PC-9 (cell line): ENCODE data around the gene NIT2. TPM values are rescaled to one million over a fixed set of nuclear protein-coding genes. Genes with fewer than 3 reads are reported as not detected.
A peak's percentile ranks its signal among the peaks of the same experiment; 100 is the strongest.

Experiments used
- BruUV-seq: library from RNA; stranded (reverse); fragments of 400-500 nt; replicated peaks from 2 replicates; lab custom pipeline; 2021; lab: Mats Ljungman, UMichigan
- CTCF ChIA-PET: fragments of 300-600 bp; sonication (Branson Sonifier 250); formaldehyde crosslinking; loops from one replicate; lab custom pipeline; 2022; ENCODE audit warnings: antibody characterized with exemption; lab: Charles Lee
- POLR2A ChIA-PET: fragments of 300-600 bp; sonication (Branson Sonifier 250); formaldehyde crosslinking; loops from one replicate; lab custom pipeline; 2022; ENCODE audit warnings: antibody characterized with exemption; ENCODE audit not compliant: unreplicated experiment; lab: Charles Lee
- DNase-seq, 2 experiments: peaks; one replicate each; pipeline versions ENCODE4 v3.0.0 to v3.0.0-alpha.2; 2015 to 2022; ENCODE audit warnings: mixed read lengths in 1 of 2
- H2AFZ ChIP-seq: fragments of 200-600 bp; sonication (generic); 2 replicates; pipeline ENCODE4 v1.8.1; 2017; ENCODE audit warnings: antibody characterized with exemption
- H3F3A ChIP-seq: fragments of 200-600 bp; sonication (generic); 2 replicates; pipeline ENCODE4 v1.8.1; 2017; ENCODE audit warnings: antibody characterized with exemption, mild to moderate bottlenecking, low read depth; ENCODE audit not compliant: insufficient read depth
- H3K27ac ChIP-seq: fragments of 200-600 bp; sonication (generic); 2 replicates; pipeline ENCODE4 v1.6.1; 2016; ENCODE audit warnings: mixed run types
- H3K27me3 ChIP-seq: fragments of 200-600 bp; sonication (generic); 2 replicates; pipeline ENCODE4 v1.6.1; 2016; ENCODE audit warnings: low read depth, mixed run types; ENCODE audit not compliant: insufficient read depth
- H3K36me3 ChIP-seq: fragments of 200-600 bp; sonication (generic); 2 replicates; pipeline ENCODE4 v1.6.1; 2016; ENCODE audit warnings: low read depth, mixed run types
- H3K4me1 ChIP-seq: fragments of 200-600 bp; sonication (generic); replicated peaks from 2 replicates; pipeline ENCODE4 v1.6.1; 2016; ENCODE audit warnings: mixed run types; ENCODE audit not compliant: insufficient read depth
- H3K4me2 ChIP-seq: fragments of 200-600 bp; sonication (generic); 2 replicates; pipeline ENCODE4 v1.6.1; 2017; ENCODE audit warnings: mixed run types
- H3K4me3 ChIP-seq: fragments of 200-600 bp; sonication (generic); 2 replicates; pipeline ENCODE4 v1.6.1; 2016; ENCODE audit warnings: mixed run types
- H3K79me2 ChIP-seq: fragments of 200-600 bp; sonication (generic); 2 replicates; pipeline ENCODE4 v1.6.1; 2017; ENCODE audit warnings: low read depth, mixed run types
- H3K9me2 ChIP-seq: fragments of 200-600 bp; sonication (generic); 2 replicates; pipeline ENCODE4 v1.8.1; 2017; ENCODE audit warnings: mild to moderate bottlenecking; ENCODE audit not compliant: insufficient read depth
- H3K9me3 ChIP-seq: fragments of 200-600 bp; sonication (generic); 2 replicates; pipeline ENCODE4 v1.8.1; 2016; ENCODE audit warnings: low read depth; ENCODE audit not compliant: insufficient read depth
- H4K20me1 ChIP-seq: fragments of 200-600 bp; sonication (generic); 2 replicates; pipeline ENCODE4 v1.8.1; 2017; ENCODE audit not compliant: insufficient read depth
- CTCF ChIP-seq: fragments of 200-600 bp; sonication (generic); conservative IDR thresholded peaks from 2 replicates; pipeline ENCODE4 v1.6.1; 2017; ENCODE audit warnings: mixed run types, antibody characterized with exemption, mild to moderate bottlenecking, moderate library complexity
- EZH2 ChIP-seq: fragments of 200-600 bp; sonication (generic); IDR thresholded peaks from 2 replicates; pipeline ENCODE4 v1.8.0; 2017; ENCODE audit warnings: antibody characterized with exemption, low read depth
- intact Hi-C: fragments of 100-400 bp; cut with micrococcal nuclease; formaldehyde crosslinking; loops from one replicate; pipeline ENCODE4 v1.10.0; 2022; ENCODE audit not compliant: unreplicated experiment
- total RNA-seq: library from RNA; stranded (reverse); gene quantifications from 2 replicates; pipeline ENCODE4 v1.2.3, GENCODE V29; 2021

NIT2 gene
- total RNA-seq, 1 experiment from 2014 or later: 115 TPM

DNA sequence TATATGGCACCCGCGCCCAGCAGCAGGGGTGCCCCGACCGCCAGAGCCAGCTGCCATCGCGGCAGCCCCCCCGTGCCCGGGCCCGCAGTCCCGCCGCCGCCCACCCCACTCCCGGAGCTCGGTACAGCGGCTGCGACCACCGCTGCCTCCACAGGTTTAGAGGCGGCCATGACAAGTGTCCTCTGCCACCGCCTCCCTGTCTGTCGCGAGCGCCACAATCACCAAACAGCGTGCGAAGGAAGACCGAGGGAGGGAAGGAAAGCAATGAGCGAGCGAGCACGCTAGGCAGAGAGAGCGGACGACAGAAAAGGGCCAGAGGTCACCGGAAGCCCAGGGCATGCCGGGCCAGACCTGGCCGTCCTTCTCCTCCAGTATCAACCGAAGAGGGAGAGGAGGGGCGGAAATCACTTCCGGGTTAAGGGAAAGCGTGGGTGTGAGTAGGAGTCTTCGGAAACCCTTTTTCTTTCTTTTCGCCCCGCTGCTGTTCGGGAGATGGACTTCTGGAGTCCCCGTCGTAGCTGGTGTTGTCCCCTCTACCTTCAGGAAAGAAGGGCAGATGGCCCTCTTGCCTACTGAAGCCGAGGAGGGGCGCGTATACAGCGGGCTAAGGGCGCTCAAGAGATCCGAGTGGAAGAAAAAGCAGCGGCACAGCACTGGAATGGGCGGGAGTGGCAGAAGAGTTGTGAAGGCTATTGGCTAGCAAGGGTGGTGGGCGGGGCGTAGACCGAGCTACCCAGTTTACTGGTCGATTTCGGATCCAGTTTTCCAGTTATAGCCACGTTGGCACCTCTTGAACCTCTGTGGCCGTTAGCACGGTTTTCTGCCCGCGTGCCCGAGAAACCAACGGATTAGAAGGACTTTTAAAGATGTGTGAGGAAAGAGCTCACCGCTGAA is 66.5 kb downstream of the NIT2 start, which contains the start of the genes LNP1 and TOMM70:
Gene LNP1, plus strand, starts transcription at position 760 of the 894 bp plus-strand sequence. CDS start 28,191 bp downstream, outside the sequence.
Gene TOMM70, minus strand, starts transcription at position 310 of the 894 bp plus-strand sequence. Its CDS starts 140 bp downstream, at position 170.
- ChIA-PET POLR2A (interaction anchor here (0.6 to 0.8 kb wide), 12 partner anchors 9 to 1442 kb away, joined by 3 to 8 read pairs (median 4); no protein-coding TSS in a partner anchor), CTCF (interaction anchor here (0.5 to 1.2 kb wide), 2 partner anchors 62 to 314 kb away, joined by 4 to 5 read pairs; no protein-coding TSS in a partner anchor)
- H4K20me1 ChIP-seq: peaks cover 39% of the 10 kb centered on the region
- TF ChIP-seq EZH2 (no peak), CTCF (no peak)
- peak within 1 kb of the TSS; percentile 78 for H3K27ac ChIP-seq
- peak within 1 kb of the TSS; percentile 91 for H2AFZ ChIP-seq
- H3K9me2 ChIP-seq: no peaks in the 10 kb centered on the region
- peak within 1 kb of the TSS; percentile 83 for H3K4me3 ChIP-seq
- intact Hi-C loops: loop anchor here (2.0 to 5.0 kb wide), 4 partner anchors 66 to 1274 kb away; partner anchors contain the start of genes CMSS1, NIT2 and TBC1D23
- peaks cover 23% of the 10 kb centered on the region; the same call in 1 of the 2 replicates for H3K36me3 ChIP-seq
- peak; percentile 97 to 98 for DNase-seq
- H3K27me3 ChIP-seq: no peaks in the 10 kb centered on the region
- peaks cover 4% of the 10 kb centered on the region; the same call in 1 of the 2 replicates for H3K9me3 ChIP-seq
- H3K4me2 ChIP-seq: peak within 1 kb of the TSS; percentile 93
- BruUV-seq: no TSS peak
- H3F3A ChIP-seq: peaks cover 11% of the 10 kb centered on the region; the same call in 1 of the 2 replicates
- H3K4me1 ChIP-seq: peaks cover 36% of the 10 kb centered on the region
- H3K79me2 ChIP-seq: peaks cover 88% of the 10 kb centered on the region

- intact Hi-C loops: loop anchor here (1.0 to 5.0 kb wide), 6 partner anchors 67 to 1273 kb away; partner anchors contain the start of genes CMSS1, NIT2 and TBC1D23
Measured at GRCh38 chr3:100401674-100402041, 67.1 kb downstream of the NIT2 start.

More at GRCh38 chr3:100401674-100402041, 67.1 kb downstream of the NIT2 start:
- H2AFZ ChIP-seq: peak overlapping the region; percentile 91
- H3K9me2 ChIP-seq: no peaks in the 10 kb centered on the region
- peaks cover 4% of the 10 kb centered on the region; the same call in 1 of the 2 replicates for H3K9me3 ChIP-seq
- H3K27ac ChIP-seq: peak overlapping the region; percentile 78
- H3K4me3 ChIP-seq: peak overlapping the region; percentile 83
- peaks cover 81% of the 10 kb centered on the region for H3K79me2 ChIP-seq
- POLR2A ChIA-PET: interaction anchor here (0.6 to 0.8 kb wide), 11 partner anchors 23 to 1442 kb away, joined by 3 to 8 read pairs (median 3); no protein-coding TSS in a partner anchor
- DNase-seq: no peak
- no peaks in the 10 kb centered on the region for H3K27me3 ChIP-seq
- peaks cover 33% of the 10 kb centered on the region for H4K20me1 ChIP-seq
- H3K36me3 ChIP-seq: peaks cover 18% of the 10 kb centered on the region; the same call in 1 of the 2 replicates
- no peak for TF ChIP-seq CTCF
- no peak for TF ChIP-seq EZH2
- TSS peak; percentile 85 for BruUV-seq
- peaks cover 36% of the 10 kb centered on the region for H3K4me1 ChIP-seq
- H3F3A ChIP-seq: peaks cover 11% of the 10 kb centered on the region; the same call in 1 of the 2 replicates
- peak overlapping the region; percentile 93 for H3K4me2 ChIP-seq
- CTCF ChIA-PET: interaction anchor here (0.5 to 1.2 kb wide), 2 partner anchors 61 to 313 kb away, joined by 4 to 5 read pairs; no protein-coding TSS in a partner anchor
